HG03342 (cell line): Measurements from ENCODE around the gene TNIK.

ENCODE experiments used
- ATAC-seq: cut with Tn5 transposase; IDR thresholded peaks from one replicate; pipeline ENCODE4 v1.9.1; 2021; ENCODE audit warnings: mild to moderate bottlenecking, moderate library complexity; ENCODE audit not compliant: unreplicated experiment

The TNIK gene

GRCh38 chr3:171239757-171240503 lies 220.3 kb downstream of the TNIK start:
- no peak for ATAC-seq

DNA sequence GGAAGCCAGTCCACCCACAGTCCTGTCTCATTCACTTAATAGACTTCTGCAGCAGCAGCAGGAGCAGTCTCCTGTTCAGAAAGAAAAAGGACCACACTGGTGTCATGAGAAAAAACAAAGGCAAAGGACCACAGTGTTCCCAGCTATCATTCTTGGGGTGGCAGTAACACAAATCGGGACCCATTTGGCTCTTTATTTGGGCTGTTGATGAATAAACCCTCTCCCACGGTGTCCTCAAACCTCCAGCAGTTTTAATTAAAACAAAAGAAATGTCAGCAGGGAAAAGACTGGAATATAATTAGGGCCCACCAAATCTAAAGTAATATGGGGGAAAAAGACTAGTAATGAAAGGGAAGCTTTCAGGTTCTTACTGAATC lies 223.2 kb downstream of the TNIK start:
- ATAC-seq = no peak

GRCh38 chr3:171236265-171237008 lies 223.8 kb downstream of the TNIK start:
- no peak for ATAC-seq

DNA sequence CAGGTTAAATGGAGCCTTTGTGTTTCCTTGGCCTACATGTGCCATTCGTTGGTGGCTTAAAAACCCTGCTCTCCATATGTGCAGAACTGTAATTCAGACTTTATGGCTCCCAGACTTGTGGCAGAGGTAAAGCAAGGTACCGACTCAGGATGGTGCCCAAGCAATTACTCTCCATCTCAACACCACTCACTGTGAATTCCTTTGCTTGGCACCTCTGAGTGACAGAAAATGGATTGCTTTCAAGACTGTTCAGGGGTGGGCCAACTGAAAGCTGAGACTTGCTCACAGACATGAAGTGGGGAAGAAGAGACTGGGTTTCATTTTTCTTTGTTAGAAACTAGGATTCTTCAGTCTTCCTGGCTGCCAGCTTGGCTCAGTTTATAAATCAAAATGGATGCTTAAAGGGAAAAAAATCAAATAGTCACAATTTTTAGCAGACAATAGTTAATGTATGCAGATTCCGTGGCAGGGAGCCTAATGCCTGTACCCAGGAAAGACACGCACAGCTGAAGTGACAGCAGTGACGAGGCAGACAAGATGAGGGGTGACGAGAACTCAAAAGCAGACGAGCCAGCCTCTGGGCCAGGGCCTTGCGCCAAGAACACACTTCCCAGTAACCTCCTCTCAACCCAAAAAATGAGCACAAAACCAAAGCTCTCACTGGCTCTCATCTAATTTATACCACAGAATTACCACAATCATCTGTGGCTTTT lies 225.8 kb downstream of the TNIK start:
- ATAC-seq = no peak

DNA sequence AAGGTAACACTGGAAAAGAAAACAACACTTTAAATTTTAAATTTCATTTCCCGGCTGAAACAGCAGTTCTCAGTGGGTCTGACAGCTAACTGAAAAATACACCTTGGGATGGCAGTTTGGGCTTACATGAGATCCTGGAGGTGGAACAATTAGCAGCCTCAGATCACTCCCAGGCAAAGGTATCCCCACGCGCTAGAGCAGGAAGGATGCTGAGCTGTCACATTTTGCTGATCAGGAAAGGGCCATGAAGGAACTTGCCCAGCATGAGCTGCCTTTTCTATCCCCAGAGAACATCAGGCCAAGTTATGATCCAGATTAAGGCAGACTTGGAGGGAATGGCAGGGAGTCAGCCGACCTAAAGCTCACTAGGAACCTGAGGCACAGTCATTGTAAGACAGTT lies 228.8 kb downstream of the TNIK start:
- ATAC-seq = no peak

DNA sequence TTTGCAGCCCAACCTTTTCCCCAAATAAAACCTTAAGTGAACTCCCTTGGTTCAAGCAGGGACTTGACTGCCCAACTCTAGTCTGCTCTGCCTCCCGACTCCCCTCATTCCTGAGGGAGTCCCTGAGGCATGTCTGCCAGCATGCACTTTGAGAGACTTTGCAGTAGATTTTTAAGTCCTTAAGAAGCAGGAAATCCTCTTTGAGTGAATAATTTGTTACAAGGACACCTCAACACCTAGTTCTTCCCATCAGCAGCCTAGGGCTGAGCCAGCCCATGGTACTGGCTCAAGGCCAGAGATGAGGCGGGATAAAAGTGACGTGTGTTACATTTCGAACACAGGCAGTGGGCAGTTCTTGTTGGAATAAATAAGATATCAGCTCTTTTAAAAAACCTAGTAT lies 229.3 kb downstream of the TNIK start:
- no peak for ATAC-seq

GRCh38 chr3:171229173-171229572 lies 231.0 kb downstream of the TNIK start:
- no peak for ATAC-seq

- ATAC-seq = no peak
These were observed 232.0 kb downstream of the TNIK start for GRCh38 chr3:171228240-171228639.

- ATAC-seq = no peak
These were observed 232.4 kb downstream of the TNIK start for GRCh38 chr3:171227828-171228227.

GRCh38 chr3:171227359-171227758 lies 232.8 kb downstream of the TNIK start:
- no peak for ATAC-seq

DNA sequence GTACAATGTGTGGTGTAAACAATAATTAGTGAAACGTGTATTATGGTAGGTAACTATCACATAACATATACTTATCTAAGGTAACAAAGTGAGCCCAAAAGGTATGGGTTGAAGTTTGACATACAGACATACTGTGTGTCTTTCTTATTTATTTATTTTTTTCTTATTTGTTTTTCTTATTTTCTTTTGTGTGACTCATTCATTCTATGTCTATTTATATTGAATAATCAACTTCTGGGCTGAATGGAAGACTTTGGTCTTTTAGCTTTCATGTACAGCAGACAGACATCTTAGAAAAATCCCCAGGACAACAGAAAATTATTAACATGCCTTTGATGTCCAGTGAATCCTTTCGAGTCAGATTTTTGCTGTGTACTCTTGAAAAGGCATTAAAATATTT lies 233.4 kb downstream of the TNIK start:
- ATAC-seq = no peak

DNA sequence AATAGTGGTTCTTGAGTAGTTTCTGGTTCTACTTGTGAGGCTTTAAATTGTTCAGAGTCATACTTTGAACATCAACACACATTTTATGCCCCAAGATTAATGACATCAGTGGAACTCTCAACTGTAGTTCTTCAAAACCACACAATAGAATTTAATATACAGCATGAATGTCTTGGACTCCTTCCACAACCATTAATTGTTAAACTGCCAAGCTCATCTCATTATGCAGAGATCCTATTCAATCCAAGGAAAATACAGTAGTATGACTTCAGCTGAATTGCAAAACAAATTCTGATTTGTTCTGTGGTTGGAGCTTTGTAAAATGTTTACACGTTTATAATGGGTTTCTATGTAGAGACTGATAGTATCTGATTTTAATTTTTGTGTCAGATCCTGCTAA lies 234.5 kb downstream of the TNIK start:
- no peak for ATAC-seq

DNA sequence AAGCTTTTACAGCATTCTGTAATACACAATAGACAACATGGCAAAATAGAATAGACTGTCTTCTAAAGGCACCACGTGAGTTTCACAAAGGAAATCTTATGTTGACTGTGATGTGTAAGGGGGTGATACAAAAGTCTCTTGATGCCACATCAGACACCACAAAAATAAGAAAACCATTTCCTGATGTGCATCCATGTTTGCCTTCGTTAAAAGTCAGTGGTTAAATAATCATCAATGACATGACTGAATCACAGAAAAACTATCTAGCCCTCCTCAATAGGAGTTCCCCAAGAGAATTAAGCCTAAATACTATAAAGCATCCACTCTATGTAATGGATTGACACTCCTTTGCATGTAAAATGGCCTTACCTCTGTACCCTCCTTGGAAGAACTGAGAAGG lies 235.0 kb downstream of the TNIK start:
- ATAC-seq = no peak

DNA sequence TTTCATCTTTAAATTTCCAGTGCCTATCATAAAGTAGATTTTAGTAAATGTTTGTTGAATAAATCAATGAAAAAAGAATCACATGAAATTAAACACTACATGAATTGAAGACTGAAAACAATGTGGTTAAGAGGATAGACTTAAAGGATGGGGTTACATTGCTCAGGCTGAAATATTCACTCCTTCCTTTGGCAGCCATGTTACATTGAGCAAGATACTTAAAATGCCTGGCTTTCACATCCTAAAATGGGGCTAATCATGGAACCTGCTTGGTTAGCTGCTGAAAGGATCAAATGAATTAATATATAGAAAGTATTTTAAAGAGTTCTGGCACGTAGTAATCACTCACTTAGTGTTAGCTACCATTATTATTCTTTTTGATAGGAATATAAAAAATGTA lies 236.8 kb downstream of the TNIK start:
- no peak for ATAC-seq

- no peak for ATAC-seq
These were observed 237.2 kb downstream of the TNIK start for GRCh38 chr3:171222995-171223394.

- ATAC-seq = no peak
These were observed 238.6 kb downstream of the TNIK start for GRCh38 chr3:171221597-171221996.

GRCh38 chr3:171221104-171221503 lies 239.1 kb downstream of the TNIK start:
- no peak for ATAC-seq

DNA sequence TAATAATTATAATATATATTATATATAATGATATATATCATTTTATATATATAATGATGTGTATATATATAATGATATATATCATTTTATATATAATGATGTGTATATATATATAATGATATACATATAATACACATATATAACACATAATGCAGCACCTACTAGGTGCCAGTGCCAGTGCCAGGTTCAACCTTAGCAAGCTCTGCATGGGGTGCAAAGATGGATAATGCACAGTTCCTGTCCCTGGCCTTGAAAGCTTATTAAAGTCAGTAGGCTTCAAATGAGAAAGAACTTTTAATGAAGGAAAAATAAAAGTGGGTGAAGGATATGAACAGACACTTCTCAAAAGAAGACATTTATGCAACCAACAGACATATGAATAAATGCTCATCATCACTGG lies 240.9 kb downstream of the TNIK start:
- ATAC-seq = no peak

- no peak for ATAC-seq
These were observed 242.1 kb downstream of the TNIK start for GRCh38 chr3:171218069-171218468.

DNA sequence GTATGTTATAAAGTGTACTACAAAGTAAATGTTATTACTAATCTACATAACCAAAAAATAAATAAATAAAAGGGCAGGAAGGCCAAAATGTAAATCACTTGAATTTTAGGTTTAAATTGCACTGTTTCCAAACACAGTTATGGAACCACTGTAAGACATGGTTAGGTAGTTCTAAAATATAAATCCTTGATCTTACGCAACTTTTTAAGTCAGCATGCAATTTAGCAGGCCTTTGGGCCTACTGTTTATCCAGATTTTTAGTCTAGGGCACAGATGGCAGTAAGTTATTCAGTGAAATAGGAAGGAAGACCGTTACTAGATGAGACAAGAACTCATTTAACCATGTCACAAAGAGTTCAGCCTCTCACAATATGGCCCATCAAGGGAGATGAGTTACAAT lies 246.3 kb downstream of the TNIK start:
- ATAC-seq = no peak

GRCh38 chr3:171213178-171213577 lies 247.0 kb downstream of the TNIK start:
- ATAC-seq = no peak

GRCh38 chr3:171212648-171213047 lies 247.6 kb downstream of the TNIK start:
- no peak for ATAC-seq
